Gastrocnemius medialis (tissue), 4 donors: ENCODE results near the gene MYL4. TPM values are rescaled to one million over a fixed set of nuclear protein-coding genes. Genes with fewer than 3 reads are reported as not detected.
"Not testable (repeated sequence)": the region's sequence is repeated elsewhere in the genome, so short reads cannot be mapped to it uniquely, and the experiment has no call there.

Experiments
- ATAC-seq, 2 donors: fragments of 150-250 bp; one replicate each; pipeline ENCODE4 v1.9.1; 2016
- DNase-seq, 2 donors: peaks; one replicate each; pipeline ENCODE4 v3.0.0-alpha.2; 2019
- H3K27ac ChIP-seq, 4 donors: fragments of 200-600 bp; sonication (generic); 1 replicate in 1 of 4; 2 replicates in 3 of 4; pipeline ENCODE4 v1.5.1; 2016 to 2018; ENCODE audit warnings: mild to moderate bottlenecking in 2 of 4, moderate library complexity in 1 of 4
- H3K27me3 ChIP-seq, 3 donors: fragments of 200-600 bp; sonication (generic) in 2 of 3; 1 replicate in 1 of 3; 2 replicates in 2 of 3; pipeline versions ENCODE4 v1.5.1 to v1.6.0; 2016 to 2019; ENCODE audit warnings: mild to moderate bottlenecking in 1 of 3, moderate library complexity in 1 of 3
- H3K36me3 ChIP-seq, 2 donors: fragments of 200-600 bp; sonication (generic) in 1 of 2; one replicate each; pipeline ENCODE4 v1.5.1; 2017 to 2018
- H3K4me1 ChIP-seq, 2 donors: fragments of 200-600 bp; sonication (generic) in 1 of 2; one replicate each; pipeline ENCODE4 v1.5.1; 2016 to 2017; ENCODE audit warnings: mild to moderate bottlenecking in 2 of 2
- H3K4me3 ChIP-seq, 4 donors: fragments of 200-600 bp; sonication (generic) in 3 of 4; 1 replicate in 1 of 4; 2 replicates in 3 of 4; pipeline ENCODE4 v1.5.1; 2016 to 2019; ENCODE audit warnings: mild to moderate bottlenecking in 2 of 4
- H3K9me3 ChIP-seq, 3 donors: fragments of 200-600 bp; sonication (generic) in 2 of 3; 1 replicate in 1 of 3; 2 replicates in 2 of 3; pipeline ENCODE4 v1.5.1; 2016 to 2019
- CTCF ChIP-seq, 5 experiments: fragments of 450-650 bp in 3 of 5; fragments of 200-600 bp in 2 of 5; sonication (generic) in 2 of 5; IDR thresholded peaks in 4 of 5; conservative IDR thresholded peaks in 1 of 5; 1 replicate in 4 of 5; 2 replicates in 1 of 5; pipeline ENCODE4 v1.5.1; 2016 to 2019; ENCODE audit warnings: antibody characterized with exemption in 5 of 5, mild to moderate bottlenecking in 3 of 5, moderate library complexity in 3 of 5
- POLR2A ChIP-seq, 2 donors: fragments of 450-650 bp; IDR thresholded peaks; one replicate each; pipeline ENCODE4 v1.6.1; 2017; ENCODE audit warnings: antibody characterized with exemption in 2 of 2, mild to moderate bottlenecking in 2 of 2, moderate library complexity in 2 of 2
- in situ Hi-C, 4 donors: fragments of 200-750 bp; cut with MboI; loops; one replicate each; pipeline versions ENCODE4 v1.15.0 to v1.8.0; 2017; ENCODE audit warnings: low sequenced_read_pairs in 4 of 4
- intact Hi-C: fragments of 100-400 bp; cut with DNase I; formaldehyde crosslinking; loops from one replicate; pipeline ENCODE4 v1.15.1; 2023; ENCODE audit warnings: low total_unique reads
- total RNA-seq, 4 donors: library from RNA; depleted of rRNA; stranded (reverse); fragments of >200 nt; gene quantifications; one replicate each; pipeline versions ENCODE4 v1.1.0 to v1.2.3, GENCODE V29; 2016

MYL4 gene
- total RNA-seq, 4 donors from 2014 or later, result 0.97 TPM; not detected in 3

DNA sequence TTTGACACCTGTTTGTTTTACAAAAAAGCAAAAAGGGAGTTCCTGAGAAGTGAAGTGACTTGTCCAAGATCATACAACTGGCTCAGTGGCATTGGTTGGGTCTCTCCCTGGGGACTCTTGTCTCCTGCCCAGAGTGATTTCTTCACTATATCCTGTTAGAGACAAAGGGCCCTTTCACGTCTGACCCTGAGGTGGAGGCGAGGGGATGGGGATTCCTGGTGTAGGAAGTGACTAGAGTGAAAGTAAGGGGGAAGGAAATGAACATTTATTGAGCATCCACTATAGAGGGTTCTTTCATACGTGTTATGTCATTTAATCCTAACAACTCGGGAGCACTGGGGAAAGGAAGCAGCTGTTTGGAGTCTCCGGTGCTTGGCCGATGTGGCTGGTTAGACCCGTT is 53.4 kb downstream of the MYL4 start:
- in situ Hi-C loops (no loop called here), intact Hi-C loops (no loop called here)
- Histone ChIP-seq H3K27me3 (no peaks in the 10 kb centered on the region), H3K9me3 (no peaks in the 10 kb centered on the region), H3K36me3 (no peaks in the 10 kb centered on the region), H3K4me1 (peaks cover 0 to 4% of the 10 kb centered on the region in 2 donors), H3K4me3 (no peak overlapping the region), H3K27ac (no peak overlapping the region)
- no peak for TF ChIP-seq CTCF (IDR thresholded peaks at IDR 0.05 in 4 of 5, conservative IDR thresholded peaks at IDR 0.05 in 1 of 5)
- no peak for TF ChIP-seq POLR2A (IDR thresholded peaks at IDR 0.05)
- DNase-seq, result no peak
- no peak for ATAC-seq

DNA sequence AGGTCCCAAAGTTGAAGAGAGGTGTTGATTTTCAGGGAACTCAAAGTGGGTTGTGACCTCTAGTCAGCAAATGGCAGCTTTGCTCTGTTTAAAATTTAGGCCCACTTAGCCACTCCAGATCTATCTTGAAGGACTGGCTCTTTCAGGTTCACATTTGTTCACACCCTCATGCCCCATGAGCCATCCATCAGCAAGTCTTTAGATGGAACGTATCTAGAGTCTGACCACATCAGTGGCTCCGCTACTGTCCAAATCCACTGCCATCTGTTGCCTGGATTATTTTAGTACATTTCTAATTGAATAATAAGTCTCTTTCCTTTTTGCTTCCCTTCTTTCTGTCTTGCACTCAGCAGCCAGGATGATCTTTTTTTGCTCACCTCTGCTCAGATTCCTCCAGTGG is 55.0 kb downstream of the MYL4 start:
- no peak overlapping the region for H3K27ac ChIP-seq
- no peak for TF ChIP-seq POLR2A (IDR thresholded peaks at IDR 0.05)
- no peak for TF ChIP-seq CTCF (IDR thresholded peaks at IDR 0.05 in 4 of 5, conservative IDR thresholded peaks at IDR 0.05 in 1 of 5)
- H3K27me3 ChIP-seq, result no peaks in the 10 kb centered on the region
- no peaks in the 10 kb centered on the region for H3K36me3 ChIP-seq
- no peak overlapping the region for H3K4me3 ChIP-seq
- in situ Hi-C loops (no loop called here), intact Hi-C loops (no loop called here)
- ATAC-seq (no peak), DNase-seq (no peak)
- H3K4me1 ChIP-seq, result peaks cover 0 to 4% of the 10 kb centered on the region in 2 donors
- no peaks in the 10 kb centered on the region for H3K9me3 ChIP-seq

DNA sequence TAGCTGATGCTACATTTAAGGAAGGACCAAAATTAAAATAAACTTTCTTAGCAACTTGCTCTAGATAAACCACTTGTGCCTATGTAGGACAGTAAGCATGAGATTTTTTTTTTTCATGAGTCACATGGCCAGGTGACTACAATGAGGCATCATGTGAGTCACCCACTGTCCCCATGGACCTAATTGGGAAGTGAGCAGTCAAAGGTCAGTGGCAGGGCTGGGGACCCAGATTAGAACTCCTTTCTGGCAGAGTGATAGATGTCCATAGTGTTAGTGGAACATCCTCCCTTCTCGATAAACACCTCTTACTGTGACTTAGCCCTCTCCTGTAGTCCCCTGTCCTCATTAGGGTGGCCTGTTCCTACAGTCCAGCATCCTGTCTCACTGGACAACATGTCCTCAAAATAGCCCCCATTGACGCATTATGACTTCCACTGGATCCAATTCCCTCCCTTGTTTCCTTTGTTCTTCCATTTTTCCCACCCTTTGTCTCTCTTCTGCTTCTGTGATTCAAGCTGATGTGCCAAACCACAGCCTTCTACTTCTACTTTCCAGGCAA is 56.9 kb downstream of the MYL4 start:
- H3K4me3 ChIP-seq, result no peak overlapping the region
- no peak for TF ChIP-seq POLR2A (IDR thresholded peaks at IDR 0.05)
- no peak for TF ChIP-seq CTCF (IDR thresholded peaks at IDR 0.05 in 4 of 5, conservative IDR thresholded peaks at IDR 0.05 in 1 of 5)
- in situ Hi-C loops (no loop called here), intact Hi-C loops (no loop called here)
- H3K27me3 ChIP-seq, result no peaks in the 10 kb centered on the region
- H3K27ac ChIP-seq, result peak overlapping the region in 3 of 4 donors; percentile 8 to 54 (median 20)
- no peaks in the 10 kb centered on the region for H3K36me3 ChIP-seq
- DNase-seq (peak in 1 of 2 donors; percentile 61), ATAC-seq (peak; percentile 75 to 77)
- H3K9me3 ChIP-seq, result no peaks in the 10 kb centered on the region
- H3K4me1 ChIP-seq, result peaks cover 0 to 4% of the 10 kb centered on the region in 2 donors

DNA sequence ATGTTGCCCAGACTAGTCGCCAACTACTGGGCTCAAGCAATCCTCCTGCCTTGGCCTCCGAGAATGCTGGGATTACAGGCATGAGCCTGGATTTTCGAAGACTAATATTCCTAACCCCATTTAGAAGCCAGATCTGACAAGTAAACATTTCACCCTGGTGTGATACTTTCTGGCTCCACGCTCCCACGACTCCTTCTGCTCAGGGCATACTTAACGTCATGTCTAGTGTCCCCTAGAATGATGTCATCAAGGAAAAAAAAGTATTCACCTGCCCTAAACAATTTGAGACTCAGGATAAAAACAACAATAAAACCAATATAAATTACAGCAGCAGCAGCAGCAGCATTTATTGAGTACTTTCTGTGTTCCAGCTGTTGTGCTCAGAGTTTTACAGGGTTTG is 57.6 kb downstream of the MYL4 start:
- Histone ChIP-seq H3K36me3 (no peaks in the 10 kb centered on the region), H3K27me3 (no peaks in the 10 kb centered on the region), H3K27ac (peak overlapping the region in 1 of 4 donors; percentile 40), H3K4me1 (peaks cover 0 to 4% of the 10 kb centered on the region in 2 donors), H3K9me3 (no peaks in the 10 kb centered on the region), H3K4me3 (no peak overlapping the region)
- TF ChIP-seq POLR2A (IDR thresholded peaks at IDR 0.05), result no peak
- TF ChIP-seq CTCF (IDR thresholded peaks at IDR 0.05 in 4 of 5, conservative IDR thresholded peaks at IDR 0.05 in 1 of 5), result no peak
- in situ Hi-C loops, result no loop called here
- DNase-seq (no peak), ATAC-seq (no peak)
- intact Hi-C loops, result no loop called here

DNA sequence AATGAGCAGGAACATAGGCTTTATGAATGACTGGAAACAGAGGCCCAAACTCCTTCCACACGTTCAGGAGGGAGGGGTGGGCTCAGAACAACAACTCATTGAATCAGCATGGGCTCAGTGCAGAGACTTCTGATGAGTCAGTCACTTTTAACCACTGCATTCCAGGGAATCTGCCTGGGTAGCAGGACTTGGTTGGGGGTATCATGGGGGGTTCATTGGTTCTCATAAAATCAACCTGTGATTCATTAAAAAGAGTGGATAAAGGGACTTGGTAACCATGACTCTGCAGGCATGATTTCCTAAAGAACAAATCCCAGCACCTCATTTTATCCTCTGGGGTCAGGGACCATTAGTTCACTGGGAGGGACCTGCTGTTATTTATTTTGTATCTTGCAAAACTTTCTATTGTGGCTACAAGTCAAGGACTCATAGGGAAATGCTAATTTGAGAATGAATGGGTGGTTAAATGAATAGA is 58.2 kb downstream of the MYL4 start:
- TF ChIP-seq CTCF (IDR thresholded peaks at IDR 0.05 in 4 of 5, conservative IDR thresholded peaks at IDR 0.05 in 1 of 5) (no peak), POLR2A (IDR thresholded peaks at IDR 0.05) (no peak)
- Histone ChIP-seq H3K9me3 (no peaks in the 10 kb centered on the region), H3K27me3 (no peaks in the 10 kb centered on the region), H3K27ac (no peak overlapping the region), H3K4me3 (no peak overlapping the region), H3K4me1 (peaks cover 0 to 4% of the 10 kb centered on the region in 2 donors), H3K36me3 (no peaks in the 10 kb centered on the region)
- ATAC-seq (no peak), DNase-seq (no peak)
- in situ Hi-C loops, result no loop called here
- intact Hi-C loops, result no loop called here

GRCh38 chr17:47268964-47269363 is 59.8 kb downstream of the MYL4 start:
- intact Hi-C loops, ATAC-seq, H3K9me3 ChIP-seq, H3K27ac ChIP-seq, H3K27me3 ChIP-seq, in situ Hi-C loops, H3K4me1 ChIP-seq, H3K36me3 ChIP-seq, DNase-seq, H3K4me3 ChIP-seq: not testable (repeated sequence)

- H3K36me3 ChIP-seq, H3K27ac ChIP-seq, H3K9me3 ChIP-seq, H3K4me3 ChIP-seq, H3K27me3 ChIP-seq, ATAC-seq, intact Hi-C loops, DNase-seq, in situ Hi-C loops, H3K4me1 ChIP-seq: not testable (repeated sequence)
These were observed 60.6 kb downstream of the MYL4 start for GRCh38 chr17:47269561-47270280.
